K562 (cell line): ENCODE results near the gene MDK. TPM values are rescaled to one million over a fixed set of nuclear protein-coding genes. Genes with fewer than 3 reads are reported as not detected.

Experiments used
- CBX2 ChIP-seq: fragments of 200-600 bp; sonication (generic); IDR thresholded peaks from one replicate; pipeline ENCODE4 v1.6.1; 2012; ENCODE audit warnings: mild to moderate bottlenecking, low read length, inconsistent platforms; ENCODE audit not compliant: insufficient read depth, poor library complexity, severe bottlenecking
- CLOCK ChIP-seq: fragments of 250-450 bp; sonication (Bioruptor Pico); IDR thresholded peaks from 2 replicates; pipeline ENCODE4 v1.4.0; 2020; ENCODE audit warnings: mild to moderate bottlenecking, moderate library complexity, borderline replicate concordance
- E2F4 ChIP-seq: sonication (generic); formaldehyde crosslinking; IDR thresholded peaks from 2 replicates; pipeline ENCODE4 v1.8.0; 2022; ENCODE audit warnings: mild to moderate bottlenecking, low read depth, missing genetic modification reagents
- NFRKB ChIP-seq: fragments of 450-650 bp; IDR thresholded peaks from 2 replicates; pipeline ENCODE4 v1.6.1; 2016; ENCODE audit warnings: low read depth
- RBM15 ChIP-seq: fragments of 200-400 bp; formaldehyde crosslinking; IDR thresholded peaks from 2 replicates; pipeline ENCODE4 v1.6.1; 2018; ENCODE audit warnings: mild to moderate bottlenecking, low read length, moderate library complexity; ENCODE audit not compliant: insufficient read depth
- RERE ChIP-seq: sonication (generic); formaldehyde crosslinking; IDR thresholded peaks from 2 replicates; pipeline ENCODE4 v1.8.0; 2023; ENCODE audit warnings: missing genetic modification reagents, mild to moderate bottlenecking, borderline replicate concordance
- SFPQ ChIP-seq: fragments of 200-400 bp; formaldehyde crosslinking; IDR thresholded peaks from 2 replicates; pipeline ENCODE4 v1.6.1; 2017; ENCODE audit warnings: mild to moderate bottlenecking, low read depth, low read length, moderate library complexity
- ZBTB8A ChIP-seq: fragments of 450-650 bp; IDR thresholded peaks from 2 replicates; pipeline ENCODE4 v1.6.1; 2018; ENCODE audit warnings: mild to moderate bottlenecking, moderate library complexity; ENCODE audit not compliant: partially characterized antibody
- ZNF518B ChIP-seq: fragments of 250-450 bp; sonication (Bioruptor Pico); IDR thresholded peaks from 2 replicates; pipeline ENCODE4 v1.5.0; 2021; ENCODE audit warnings: mild to moderate bottlenecking, moderate library complexity
- ZNF778 ChIP-seq: fragments of 450-650 bp; formaldehyde crosslinking; IDR thresholded peaks from 2 replicates; pipeline ENCODE4 v1.4.0; 2020; ENCODE audit warnings: mild to moderate bottlenecking, moderate library complexity
- ZSCAN32 ChIP-seq: fragments of 450-650 bp; formaldehyde crosslinking; IDR thresholded peaks from 2 replicates; pipeline ENCODE4 v1.4.0; 2020; ENCODE audit warnings: mild to moderate bottlenecking, moderate library complexity
- polyA plus RNA-seq, 8 experiments: library from polyadenylated mRNA; depleted of rRNA in 4 of 8; stranded (reverse) in 5 of 8; unstranded in 3 of 8; fragments of >200 nt; fragmentation: Nextera tagmentation in 2 of 8; fragmentation: Illumina TruSeq in 1 of 8; extraction: Ambion mirVana in 2 of 8; extraction: Trizol in 1 of 8; gene quantifications; 2 replicates each; pipeline versions ENCODE4 v1.2.1 to v1.2.3, GENCODE V29; 2011 to 2014; ENCODE audit warnings: inconsistent platforms in 1 of 8, missing spikeins in 1 of 8
- total RNA-seq, 7 experiments: library from RNA; depleted of rRNA in 6 of 7; stranded (reverse); fragments of >200 nt in 6 of 7; fragmentation: Illumina TruSeq in 2 of 7; extraction: Trizol in 2 of 7; gene quantifications; 2 replicates each; pipeline versions ENCODE4 v1.2.1 to v1.2.3, GENCODE V29; 2011 to 2021; ENCODE audit warnings: low replicate concordance in 1 of 7

The MDK gene
- total and polyA plus RNA-seq, 9 of the 15 experiments (the other 6 are each of a cell fraction or from before 2014, with no cell fraction given): 20.7 to 700 (median 350) TPM

- TF ChIP-seq ZNF518B (CRISPR knock-in tag) (no peak), E2F4 (no peak), ZBTB8A (no peak), CLOCK (no peak), SFPQ (no peak), NFRKB (no peak), RBM15 (no peak), ZNF778 (CRISPR knock-in tag) (no peak), RERE (CRISPR knock-in tag) (no peak), ZSCAN32 (no peak), CBX2 (no peak)
Observed at GRCh38 chr11:46336563-46337180, 44.8 kb upstream of the MDK start (continued).
